Heart left ventricle (tissue), 13 donors: ENCODE data around the gene CDKN2D.

Source experiments
- CTCF ChIP-seq, 12 donors: fragments of 200-600 bp; sonication (generic) in 4 of 12; IDR thresholded peaks; one replicate each; pipeline versions ENCODE4 v1.5.0 to v1.8.0; 2018 to 2022; ENCODE audit warnings: antibody characterized with exemption in 12 of 12, mild to moderate bottlenecking in 5 of 12
- POLR2A ChIP-seq, 2 donors: fragments of 450-650 bp; IDR thresholded peaks; one replicate each; pipeline ENCODE4 v1.6.1; 2017; ENCODE audit warnings: antibody characterized with exemption in 2 of 2, mild to moderate bottlenecking in 2 of 2, moderate library complexity in 2 of 2
- donor health status: ischemic (EF 13 %, LVEDD 7.1; RV severe dilation, severe dysfunction).
- donor health status: DM: no; HTN: yes; CAD: no.
- donor health status: DM: no; HTN: no; CAD: no.
- donor health status: ischemic (EF 25% LVEDD 6.9; RV normal size, moderate dysfunction).
- donor health status: ischemic (EF 25% LVEDD 5.7; RV mildly dilated, moderate dysfunction).
- donor health status: ischemic (EF 35%, LVEDD 5.7; RV mildly dilated, moderate dysfunction).
- donor health status: nonischemic (EF 11% LVEDD 7.7; RV severe dilation, severe dysfunction).
- donor health status: DM: yes; HTN: yes; CAD: no.
- donor health status: PGD.
- donor health status: ischemic (EF 29% LVEDD 5.4; RV normal size, mild dysfunction).
- donor health status: nonischemic (EF 23%, LVEDD 6.1; RV moderate dilation, normal function).

- TF ChIP-seq CTCF (IDR thresholded peaks at IDR 0.05) (no peak), POLR2A (IDR thresholded peaks at IDR 0.05) (no peak)
Observed at GRCh38 chr19:10557603-10558197, 11.1 kb downstream of the CDKN2D start.
